UCSD-AML1 (cell line): ENCODE measurements around the gene HOXA6.

Source experiments
- DNase-seq: peaks from one replicate; lab custom pipeline; 2025; ENCODE audit not compliant: unreplicated experiment; lab: John Stamatoyannopoulos, UW

The HOXA6 gene

DNA sequence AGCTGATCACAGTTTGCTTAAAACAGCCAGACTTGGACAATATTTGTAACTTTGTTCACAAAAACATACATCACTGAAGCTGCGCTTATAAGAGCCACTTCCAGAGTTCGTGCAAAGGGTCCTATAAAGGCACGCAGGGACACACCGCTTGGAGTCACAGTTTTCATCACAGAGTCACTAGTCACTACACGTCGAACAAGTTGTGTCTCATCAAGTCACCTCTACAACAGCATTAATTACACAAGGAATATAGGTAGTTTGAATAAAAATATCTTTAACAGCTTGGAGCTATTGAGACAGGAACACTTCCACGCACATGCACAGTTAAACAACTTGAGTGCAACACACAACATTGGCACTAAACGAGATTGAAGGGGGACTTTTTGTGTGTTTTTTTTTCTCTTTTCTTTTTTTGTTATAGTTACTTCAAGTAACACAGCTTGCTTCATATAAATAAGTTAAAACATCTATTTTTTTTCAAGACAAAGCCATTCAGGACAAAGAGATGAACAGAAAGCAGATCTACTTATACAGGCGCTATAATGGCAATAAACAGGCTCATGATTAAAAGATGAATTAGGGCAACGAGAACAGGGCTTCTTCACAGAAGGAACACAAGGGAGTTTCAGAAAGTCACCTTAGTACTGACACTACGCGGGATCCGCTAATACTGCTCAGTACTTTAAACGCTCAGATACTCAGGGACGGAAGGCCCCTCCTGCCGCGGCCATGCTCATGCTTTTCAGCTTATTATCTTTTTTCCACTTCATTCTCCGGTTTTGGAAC is 6.2 kb downstream of the HOXA6 start:
- DNase-seq = no peak

DNA sequence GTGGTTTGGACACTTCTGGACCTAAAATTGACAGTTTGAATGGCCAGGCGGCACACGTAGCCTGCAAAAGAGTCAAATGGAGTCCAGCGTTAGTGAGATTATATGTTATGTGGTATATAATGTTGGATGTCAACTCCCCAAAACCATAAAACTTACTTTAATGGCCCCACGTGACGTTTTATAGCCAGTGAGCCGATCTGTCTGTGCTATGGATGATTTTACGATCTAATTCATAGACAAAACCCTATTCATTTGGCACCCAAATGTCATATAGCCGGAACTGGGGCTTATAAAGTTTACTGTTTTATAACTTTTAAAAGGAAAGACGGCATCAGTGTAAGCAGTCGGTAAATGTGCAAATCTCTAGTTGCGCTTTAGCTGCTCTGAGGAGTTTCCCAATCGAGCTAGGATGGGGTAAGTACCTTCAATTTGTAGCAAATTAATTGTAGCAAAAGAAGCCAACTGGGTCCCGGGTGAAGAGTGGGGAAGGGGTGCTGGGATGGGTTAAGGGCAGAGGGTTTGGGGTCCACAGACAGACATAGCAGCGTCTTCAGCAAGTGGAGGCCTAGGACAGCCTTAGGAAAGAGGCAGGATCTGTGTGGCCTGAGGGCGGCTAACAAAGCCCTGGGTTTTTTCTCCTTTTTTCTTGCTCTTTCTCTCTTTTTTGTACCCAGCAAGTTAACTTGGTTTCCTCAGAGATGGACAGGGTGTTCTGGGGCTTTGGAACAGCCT is 7.3 kb downstream of the HOXA6 start:
- DNase-seq = no peak

DNA sequence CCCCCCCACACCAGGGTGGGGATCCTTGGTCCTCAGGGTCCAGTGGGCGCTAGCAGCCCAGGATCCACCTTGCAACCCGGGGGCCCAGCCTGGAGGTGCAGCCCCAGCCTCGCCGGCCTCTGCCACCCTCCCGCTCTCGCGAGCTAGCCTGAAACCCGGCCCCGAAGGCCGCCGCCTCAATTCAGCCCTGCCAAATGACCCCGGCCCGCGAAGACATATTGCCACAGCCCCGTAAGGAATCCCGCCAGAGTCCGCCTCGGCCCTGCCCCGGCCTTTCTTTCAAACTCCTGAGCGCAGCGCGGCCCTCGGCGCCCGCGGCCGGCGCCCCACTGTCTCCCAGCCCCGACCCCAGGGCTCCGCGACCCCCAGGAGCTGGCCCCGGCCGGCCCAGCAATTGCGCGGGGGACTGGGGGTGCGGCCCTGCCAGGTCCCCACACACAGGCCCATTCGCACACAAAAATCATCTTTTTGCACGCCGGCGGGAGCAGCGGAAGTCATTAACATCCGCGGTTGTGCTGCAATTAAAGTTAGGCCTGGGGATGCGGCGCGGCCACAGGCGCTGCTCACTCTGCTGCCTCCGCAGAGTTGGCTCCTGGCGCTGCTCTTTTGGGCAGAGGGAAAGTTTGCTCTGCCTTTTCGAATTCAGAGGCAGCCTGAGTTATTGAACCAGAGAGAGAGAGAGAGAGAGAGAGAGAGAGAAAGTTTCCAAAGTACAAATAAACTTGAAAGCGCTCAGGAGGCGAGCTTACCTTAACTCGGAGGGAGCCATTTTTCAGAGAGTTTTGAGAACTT is 8.0 kb downstream of the HOXA6 start:
- no peak for DNase-seq

DNA sequence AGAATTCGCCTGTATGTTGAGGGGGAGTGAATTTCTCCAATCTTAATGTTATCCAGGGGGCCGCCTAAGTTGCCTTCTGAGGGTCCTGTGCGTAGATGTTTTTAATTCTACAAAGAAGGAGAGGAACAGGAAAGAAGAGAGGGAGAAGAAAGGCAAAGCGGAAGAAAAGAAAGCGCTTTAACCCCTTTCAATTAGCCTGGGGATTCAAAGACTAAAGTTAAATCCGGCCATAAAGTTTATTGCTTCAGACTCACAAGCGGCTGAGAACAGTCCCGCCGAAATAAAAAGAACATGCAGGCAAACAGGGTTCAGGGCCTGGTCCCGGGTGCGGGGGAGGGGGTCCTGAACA is 8.6 kb downstream of the HOXA6 start:
- no peak for DNase-seq

DNA sequence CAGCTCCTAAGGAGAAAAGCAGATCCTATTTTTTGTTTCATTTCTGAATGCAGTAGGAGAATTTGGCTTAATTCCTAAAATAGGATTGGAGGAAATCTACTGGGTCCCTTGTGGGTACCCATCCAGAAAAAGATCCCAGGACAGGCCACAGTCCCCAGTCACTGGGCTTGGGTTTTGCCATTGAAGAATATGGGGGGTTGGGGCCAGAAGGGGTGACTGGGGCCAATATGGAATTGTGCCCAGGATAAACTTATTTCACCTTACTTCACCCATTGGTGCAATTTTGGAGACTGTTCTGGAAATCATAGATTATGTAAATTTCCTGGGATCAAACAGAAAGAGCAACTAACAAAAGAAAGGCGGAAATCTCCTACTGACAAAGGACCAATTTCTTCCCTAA is 9.1 kb downstream of the HOXA6 start:
- DNase-seq = no peak

DNA sequence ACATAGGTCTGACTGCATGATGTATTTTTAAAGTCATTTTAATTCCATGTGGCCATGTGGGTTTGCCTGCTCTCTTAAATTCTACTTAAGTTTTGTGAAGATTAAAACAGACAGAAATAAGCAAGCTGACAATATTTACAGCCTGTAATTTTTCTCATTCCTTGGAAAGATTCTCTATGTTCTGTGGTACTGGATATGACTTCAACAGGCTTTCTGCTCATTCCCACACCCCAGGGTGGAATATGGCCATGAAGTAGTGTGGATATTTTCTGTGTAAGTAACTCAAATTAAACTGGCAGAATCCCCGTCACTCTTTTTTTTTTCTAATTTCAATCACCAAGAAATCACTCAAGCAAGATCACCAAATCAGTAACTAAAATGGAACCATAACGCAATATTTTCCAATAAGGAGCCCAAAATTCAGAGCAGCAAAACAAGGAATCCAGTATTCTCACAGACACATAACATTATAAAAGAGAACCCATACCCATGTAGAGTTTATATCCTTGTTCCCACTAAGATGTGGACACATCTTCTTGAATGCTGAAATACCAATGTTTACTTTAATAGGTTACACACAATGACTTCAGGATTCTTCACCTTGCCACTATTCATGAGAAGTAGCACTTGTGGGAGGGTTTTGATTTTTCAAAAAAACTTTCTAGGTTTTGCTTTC is 9.8 kb downstream of the HOXA6 start:
- DNase-seq = no peak

DNA sequence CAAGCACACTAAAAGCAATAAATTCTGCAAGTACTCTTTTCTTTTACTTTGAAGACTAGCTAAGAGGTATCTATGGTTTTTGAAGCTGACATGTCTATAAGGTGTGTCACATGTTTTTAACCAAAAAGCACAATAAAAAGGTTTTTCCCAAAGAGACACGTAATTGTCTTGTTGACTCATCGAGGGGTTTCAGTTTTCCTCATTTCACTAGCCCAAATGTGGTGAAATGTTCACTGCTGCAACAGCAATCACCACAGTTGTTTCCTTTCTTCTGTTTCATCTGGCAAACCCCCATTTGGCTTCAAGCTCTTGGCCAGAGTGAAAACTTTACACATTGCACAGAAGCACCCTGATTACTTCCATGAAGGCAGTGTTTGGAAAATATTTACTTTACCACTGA is 13.2 kb downstream of the HOXA6 start:
- DNase-seq = no peak

DNA sequence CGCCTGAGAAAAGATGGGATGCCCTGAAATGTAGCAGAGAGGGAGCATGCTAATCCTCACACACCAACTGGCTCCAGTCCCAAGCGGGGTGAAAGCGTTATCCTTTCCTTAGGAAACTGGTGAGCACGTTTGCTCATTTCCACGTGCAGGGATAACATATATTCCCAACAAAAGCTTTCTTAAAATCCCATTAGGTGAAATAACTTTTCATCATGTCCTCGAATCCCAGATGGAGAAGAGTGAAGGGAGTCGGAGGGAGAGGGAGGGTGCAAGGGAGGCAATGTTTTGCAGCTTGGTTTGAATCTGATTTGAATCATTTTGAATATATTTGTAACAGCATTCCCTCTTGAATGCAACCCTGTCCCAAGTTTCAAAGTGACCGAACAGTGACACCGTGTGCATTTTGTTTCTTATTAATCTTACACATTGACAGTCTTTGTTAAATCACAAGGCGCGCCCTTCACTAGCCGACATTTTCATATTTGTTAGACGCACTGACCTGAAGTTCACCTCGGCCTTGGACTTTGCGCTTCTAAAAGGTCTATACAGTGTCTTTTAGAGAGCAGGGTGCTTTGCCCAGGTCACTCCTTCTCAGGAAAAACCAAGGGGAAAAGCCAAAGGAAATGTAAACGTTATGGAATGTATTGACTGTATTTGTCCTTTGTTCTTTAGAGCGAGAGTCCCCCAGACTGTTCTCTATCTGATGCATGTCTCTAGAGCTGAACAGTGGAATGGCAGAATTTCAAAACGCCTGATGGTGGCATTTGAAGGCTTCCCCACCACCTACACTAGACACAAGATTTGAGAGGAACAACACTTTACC is 14.0 kb downstream of the HOXA6 start:
- DNase-seq = no peak

DNA sequence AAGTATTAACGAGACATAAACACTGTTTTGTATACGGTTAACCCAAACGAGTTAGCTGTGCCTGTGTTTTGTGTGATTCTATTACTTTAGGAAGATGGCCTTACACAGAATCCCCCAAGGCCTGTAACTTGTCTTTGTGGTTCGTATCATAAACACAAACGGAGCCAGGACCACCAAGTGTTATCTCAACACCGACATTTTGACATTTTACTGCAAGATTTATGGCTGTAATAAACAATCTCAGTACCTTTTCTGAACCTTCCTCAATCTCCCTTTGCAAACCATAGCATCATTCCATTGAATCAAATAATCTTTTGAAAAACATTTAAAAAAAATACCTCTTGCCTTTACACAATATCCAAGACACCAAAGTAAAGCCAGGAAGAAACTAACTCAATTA is 14.6 kb downstream of the HOXA6 start:
- no peak for DNase-seq

DNA sequence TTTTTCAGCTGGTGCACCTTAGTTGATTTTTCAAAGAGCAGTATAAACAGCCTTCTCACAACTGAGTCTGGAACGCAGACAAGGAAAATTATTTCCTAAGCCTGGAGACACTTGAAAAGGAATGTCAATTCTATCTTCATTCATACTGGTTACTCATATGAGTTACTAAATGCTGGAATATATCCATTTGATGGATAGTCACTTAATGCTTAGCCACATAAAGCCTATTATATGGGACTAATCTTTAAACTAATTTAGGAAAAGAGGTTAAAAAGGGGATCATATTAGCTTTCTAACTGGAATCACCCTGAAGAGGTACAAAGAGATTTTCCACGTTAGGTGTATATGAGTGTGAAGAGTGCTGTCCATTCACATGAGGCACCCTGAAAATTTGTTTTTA is 15.4 kb downstream of the HOXA6 start:
- DNase-seq = no peak

DNA sequence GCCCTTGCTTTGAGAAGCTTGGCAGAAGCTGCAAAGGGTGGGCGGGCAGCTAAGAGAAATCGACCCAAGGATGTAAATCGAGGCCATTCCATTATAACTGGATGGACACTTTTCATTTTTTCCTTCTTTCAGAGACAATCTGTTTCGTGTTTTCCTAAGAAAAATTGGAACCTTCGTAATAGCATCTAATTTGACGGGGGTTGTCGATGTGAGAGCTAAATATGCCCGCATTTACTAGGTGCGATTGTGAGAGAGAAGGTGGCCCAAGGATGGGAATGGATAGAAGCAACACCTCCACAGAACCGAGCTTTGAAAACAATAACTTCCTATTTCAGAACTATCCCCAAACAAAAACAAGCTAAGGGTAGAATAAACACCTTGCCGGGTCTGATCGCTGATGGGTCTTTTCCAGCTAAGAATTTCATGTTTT is 16.2 kb downstream of the HOXA6 start:
- no peak for DNase-seq

DNA sequence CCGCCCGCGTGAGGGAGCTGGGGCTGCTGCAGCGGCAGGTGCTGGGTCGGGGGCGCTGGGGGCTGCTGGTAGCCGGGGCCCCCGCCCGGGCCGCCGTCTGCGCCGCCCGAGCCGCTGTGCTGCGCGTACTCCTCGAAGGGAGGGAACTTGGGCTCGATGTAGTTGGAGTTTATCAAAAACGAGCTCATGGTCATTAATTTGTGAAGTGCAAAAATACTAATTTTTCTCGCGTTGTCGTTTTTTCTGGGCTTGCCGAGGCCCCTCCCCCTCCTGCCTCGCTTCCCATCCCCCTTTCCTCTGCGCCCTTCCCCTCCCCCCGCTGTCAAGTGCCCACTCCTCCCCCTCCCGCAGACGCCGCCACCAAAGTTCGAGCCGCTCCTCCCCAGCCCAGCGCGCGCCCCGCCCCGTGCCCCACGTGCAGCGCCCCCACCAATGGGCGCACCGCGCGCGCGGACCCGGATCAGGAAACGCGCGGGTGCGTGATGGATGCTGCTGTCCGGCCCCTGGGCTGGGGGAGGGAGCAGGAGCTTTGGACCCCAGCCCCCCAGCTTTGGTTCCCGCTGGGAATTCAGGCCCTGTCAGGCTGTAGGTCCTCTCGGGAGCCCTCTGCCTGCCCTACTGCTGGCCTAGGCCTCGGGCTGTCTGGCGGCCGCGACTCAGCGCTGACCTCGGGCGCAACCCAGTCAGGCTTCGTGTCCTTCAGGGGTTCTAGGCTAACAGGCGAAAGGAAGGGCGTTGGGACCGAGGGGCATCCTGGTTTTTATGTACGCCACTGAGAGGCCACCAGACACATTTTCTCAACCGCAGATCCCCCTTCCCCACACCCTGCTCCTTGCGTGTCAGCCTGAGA is 16.8 kb downstream of the HOXA6 start, which contains the start of gene HOXA4:
Gene HOXA4 (minus strand): TSS at position 218 of the 850 bp plus-strand sequence. CDS start 24 bp downstream, at position 194.
- no peak for DNase-seq

DNA sequence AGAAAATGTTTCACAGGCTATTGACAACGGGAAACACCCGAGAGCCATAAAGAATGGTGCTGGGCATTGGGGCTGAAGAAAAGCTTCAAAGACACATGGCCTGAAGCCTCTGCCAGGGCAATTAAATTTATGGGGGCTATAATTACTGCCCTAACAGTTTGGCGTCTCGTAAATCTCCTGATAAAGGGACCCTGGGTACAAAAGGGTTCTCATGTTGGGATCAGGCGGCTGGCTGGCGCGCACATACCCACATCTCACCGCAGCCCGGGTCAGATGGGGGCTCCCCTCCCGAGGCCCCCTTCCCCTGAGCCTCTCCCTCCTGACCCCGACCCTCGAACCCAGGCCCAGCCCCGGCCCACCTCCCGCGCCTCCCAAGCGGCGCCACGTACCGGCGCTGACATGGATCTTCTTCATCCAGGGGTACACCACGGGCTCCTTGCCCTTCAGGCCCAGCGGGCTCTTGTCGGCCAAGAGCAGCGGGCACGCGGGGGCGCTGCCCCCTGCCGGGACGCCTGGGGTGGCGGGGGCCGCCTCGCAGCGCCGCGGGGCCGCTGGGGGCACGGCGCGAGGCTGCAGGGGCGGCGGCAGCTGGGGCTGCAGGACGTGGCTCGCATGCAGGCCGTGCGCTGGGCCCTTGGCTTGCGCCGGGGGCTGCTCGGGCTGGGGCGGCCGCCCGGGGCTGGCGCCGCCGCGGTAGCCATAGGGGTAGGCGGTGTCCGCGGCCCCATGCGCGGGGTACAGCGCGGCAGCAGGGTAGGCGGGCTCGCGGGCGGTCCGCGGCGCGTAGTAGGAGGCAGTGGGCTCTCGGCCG is 17.6 kb downstream of the HOXA6 start:
- DNase-seq = no peak

DNA sequence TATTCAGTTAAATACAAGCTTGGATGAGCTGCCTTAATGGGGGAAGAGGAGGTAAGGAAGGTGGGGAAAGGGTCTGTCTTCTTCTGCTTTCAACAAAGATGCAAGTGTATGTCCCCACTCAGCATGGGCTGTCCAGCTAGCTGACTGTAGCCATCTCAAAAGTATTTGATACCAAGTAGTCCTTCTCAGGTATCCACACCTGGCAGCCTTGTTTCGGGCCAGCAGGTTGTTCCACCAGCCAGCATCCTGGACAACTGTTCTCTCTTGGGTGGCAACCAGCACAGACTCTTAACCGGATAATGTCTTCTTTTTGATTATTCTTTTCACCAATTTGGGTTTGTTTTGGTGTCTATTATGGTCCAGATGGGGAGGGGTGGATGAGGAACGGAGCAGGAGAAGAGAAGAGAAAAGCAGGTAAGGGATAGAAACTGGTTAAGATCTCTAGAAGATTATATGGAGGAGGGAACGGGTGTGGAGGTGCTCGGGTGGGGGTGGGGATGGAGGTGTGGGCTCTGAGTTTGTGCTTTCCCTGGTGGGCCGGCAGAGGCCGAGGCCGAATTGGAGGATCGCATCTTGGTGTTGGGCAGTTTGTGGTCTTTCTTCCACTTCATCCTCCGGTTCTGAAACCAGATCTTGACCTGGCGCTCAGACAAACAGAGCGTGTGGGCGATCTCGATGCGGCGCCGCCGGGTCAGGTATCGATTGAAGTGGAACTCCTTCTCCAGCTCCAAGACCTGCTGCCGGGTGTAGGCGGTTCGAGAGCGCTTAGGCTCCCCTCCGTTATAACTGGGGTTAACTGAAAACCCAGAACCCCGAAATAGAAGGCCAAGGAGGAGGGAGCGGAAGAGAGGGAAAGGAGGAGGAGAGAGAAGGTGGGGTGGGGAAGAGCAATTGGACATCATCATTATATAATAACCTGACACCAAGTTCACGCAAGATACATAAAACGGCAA is 18.5 kb downstream of the HOXA6 start:
- no peak for DNase-seq

DNA sequence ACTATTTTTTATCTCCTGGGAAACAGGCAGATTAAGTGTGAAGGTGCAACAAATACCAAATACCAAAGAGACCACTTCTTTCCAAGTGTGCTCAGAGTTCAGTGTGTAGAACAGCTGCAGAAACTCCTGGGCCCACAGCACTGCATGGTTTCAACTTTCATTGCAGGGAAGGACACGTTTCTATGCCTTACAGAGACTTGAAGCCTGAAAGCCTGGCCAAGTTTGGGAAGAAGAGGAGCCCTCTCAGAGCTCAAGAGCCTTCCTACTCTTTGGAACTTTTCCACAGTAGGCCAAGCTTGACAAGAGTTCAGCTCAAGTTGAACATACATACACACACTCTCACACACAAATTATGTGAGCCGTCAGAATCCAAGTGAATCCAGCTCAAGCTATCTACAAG is 19.5 kb downstream of the HOXA6 start:
- no peak for DNase-seq

DNA sequence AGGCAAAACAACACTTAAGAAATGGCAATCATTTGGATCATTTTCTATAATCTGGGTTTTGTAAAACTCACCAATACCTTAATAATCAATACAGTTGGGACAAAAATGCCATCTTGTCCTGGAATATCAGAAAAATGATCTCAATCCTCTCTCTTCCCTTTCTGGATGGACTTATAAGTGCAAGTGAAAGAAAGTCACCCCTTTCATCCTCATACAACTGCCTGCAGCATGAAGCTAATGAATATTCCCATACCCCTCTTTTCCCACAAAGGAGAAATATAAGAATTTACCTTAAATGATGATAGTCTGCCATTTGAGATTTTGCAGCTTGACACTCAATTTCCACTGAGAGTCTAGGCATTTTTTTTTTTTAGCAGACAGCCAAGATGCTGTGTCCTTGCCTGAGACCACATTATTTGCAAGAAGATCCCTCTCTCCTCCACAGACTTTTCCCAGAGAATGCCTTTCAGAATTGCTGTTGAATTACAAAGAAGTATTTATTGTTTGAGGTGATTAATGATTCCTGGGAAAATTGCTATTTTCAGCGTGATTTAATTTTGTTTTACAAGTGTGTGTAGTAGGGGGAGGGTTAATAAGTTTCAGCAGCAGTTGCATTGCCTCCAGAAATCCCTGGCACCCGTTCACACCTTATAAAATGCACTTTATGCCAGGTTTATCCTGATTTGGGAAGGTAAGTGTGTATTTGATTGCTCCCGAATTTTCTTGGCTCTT is 20.8 kb downstream of the HOXA6 start:
- no peak for DNase-seq

DNA sequence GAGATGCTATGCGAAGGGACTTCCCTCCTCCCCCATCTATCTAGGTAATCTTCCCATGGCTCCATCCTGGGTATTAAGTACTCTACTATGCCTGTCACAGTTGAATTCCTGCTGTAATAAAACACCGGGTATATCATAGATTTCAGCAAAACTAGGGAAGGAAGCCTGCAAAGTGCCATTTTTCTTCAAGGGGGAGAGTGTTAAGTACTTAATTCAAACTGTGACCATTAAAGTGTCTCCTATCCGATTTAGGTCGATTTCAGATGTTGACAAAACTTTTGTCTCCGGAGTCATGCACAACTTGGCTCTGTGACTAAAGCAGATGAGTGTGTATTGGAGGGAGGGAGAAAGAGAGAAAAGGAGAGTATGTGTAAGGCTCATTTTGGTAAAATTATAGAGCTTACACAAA is 21.6 kb downstream of the HOXA6 start:
- DNase-seq = no peak
